A673 (cell line): ENCODE results near the gene GNAI2.

ENCODE experiments used
- EZH2 ChIP-seq: fragments of 200-600 bp; sonication (generic); IDR thresholded peaks from 2 replicates; pipeline ENCODE4 v1.6.1; 2017; ENCODE audit warnings: borderline replicate concordance, low read depth, mild to moderate bottlenecking, mixed read lengths, antibody characterized with exemption, low read length; ENCODE audit not compliant: poor library complexity, severe bottlenecking
- TF ChIP-seq, protein P1 (sequence below): fragments of 300-800, 200-600 bp; sonication (generic); conservative IDR thresholded peaks from 2 replicates; pipeline ENCODE4 v1.5.1; 2017; ENCODE audit warnings: low read depth, mild to moderate bottlenecking, antibody characterized with exemption, low read length, moderate library complexity, mixed read lengths

DNA sequence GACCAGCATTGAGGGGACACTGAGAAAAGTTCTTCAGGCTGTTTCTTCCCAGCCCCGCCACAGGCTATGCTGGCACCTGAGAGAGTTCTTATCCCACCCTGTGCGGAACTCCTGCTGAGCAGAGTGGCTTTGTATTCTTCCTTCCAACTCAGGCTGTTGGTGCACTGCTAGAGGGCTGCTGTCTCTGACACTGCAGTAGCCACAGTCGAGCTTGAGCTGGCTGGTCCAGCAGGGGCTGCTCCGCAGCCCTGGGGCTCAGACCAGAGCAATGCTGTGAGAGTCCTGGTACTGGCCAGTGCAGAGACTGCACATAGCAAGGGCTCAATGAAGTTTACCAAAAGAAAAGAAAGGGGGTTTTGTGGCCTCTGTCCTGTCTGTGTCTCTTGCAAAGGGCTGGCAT, 3.6 kb downstream of the GNAI2 start:
- TF ChIP-seq, protein P1, sequence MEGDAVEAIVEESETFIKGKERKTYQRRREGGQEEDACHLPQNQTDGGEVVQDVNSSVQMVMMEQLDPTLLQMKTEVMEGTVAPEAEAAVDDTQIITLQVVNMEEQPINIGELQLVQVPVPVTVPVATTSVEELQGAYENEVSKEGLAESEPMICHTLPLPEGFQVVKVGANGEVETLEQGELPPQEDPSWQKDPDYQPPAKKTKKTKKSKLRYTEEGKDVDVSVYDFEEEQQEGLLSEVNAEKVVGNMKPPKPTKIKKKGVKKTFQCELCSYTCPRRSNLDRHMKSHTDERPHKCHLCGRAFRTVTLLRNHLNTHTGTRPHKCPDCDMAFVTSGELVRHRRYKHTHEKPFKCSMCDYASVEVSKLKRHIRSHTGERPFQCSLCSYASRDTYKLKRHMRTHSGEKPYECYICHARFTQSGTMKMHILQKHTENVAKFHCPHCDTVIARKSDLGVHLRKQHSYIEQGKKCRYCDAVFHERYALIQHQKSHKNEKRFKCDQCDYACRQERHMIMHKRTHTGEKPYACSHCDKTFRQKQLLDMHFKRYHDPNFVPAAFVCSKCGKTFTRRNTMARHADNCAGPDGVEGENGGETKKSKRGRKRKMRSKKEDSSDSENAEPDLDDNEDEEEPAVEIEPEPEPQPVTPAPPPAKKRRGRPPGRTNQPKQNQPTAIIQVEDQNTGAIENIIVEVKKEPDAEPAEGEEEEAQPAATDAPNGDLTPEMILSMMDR: no peak
- TF ChIP-seq EZH2: no peak
